ENCODE results near the gene ATP13A2. TPM values are rescaled to one million over a fixed set of nuclear protein-coding genes. Genes with fewer than 3 reads are reported as not detected.

The ATP13A2 gene
- total and polyA plus RNA-seq, 2 donors (not counting 1 experiment from before 2014, with no cell fraction given), result 41.6 to 51.8 TPM

GRCh38 chr1:16986962-16987361 lies 24.8 kb downstream of the ATP13A2 start:
- ATAC-seq (ENCODE audit: low read depth) (no peak), DNase-seq (no peak)
- 95% methylated on average over 14 of the region's 16 CpGs for WGBS (ENCODE audit: insufficient coverage)
- H3K4me3 Mint-ChIP-seq, result no peak overlapping the region
- intact Hi-C loops (cut with micrococcal nuclease), result no loop called here
- Histone ChIP-seq H3K4me1 (ENCODE audit: control insufficient read depth in 2 of 2, insufficient read depth in 2 of 2, low read length in 2 of 2) (no peaks in the 10 kb centered on the region), H3K9ac (ENCODE audit: low read length) (no peak overlapping the region), H3K79me2 (ENCODE audit: control insufficient read depth, insufficient read depth, low read length) (no peaks in the 10 kb centered on the region), H3K4me3 (ENCODE audit: control extremely low read depth in 1 of 5, extremely low read depth in 1 of 5, insufficient read depth in 1 of 5, low read depth in 2 of 5, low read length in 4 of 5) (no peak overlapping the region), H2AFZ (ENCODE audit: insufficient read depth, low read depth, low read length, poor library complexity, severe bottlenecking) (no peak overlapping the region), H4K20me1 (ENCODE audit: control insufficient read depth, insufficient read depth, low read length, poor library complexity, severe bottlenecking) (no peaks in the 10 kb centered on the region), H3K4me2 (replicated peaks; ENCODE audit: low read depth, low read length, poor library complexity, severe bottlenecking) (no peak overlapping the region), H3K27ac (ENCODE audit: low read length in 2 of 2) (no peak overlapping the region), H3K36me3 (replicated peaks in 1 of 2; ENCODE audit: control extremely low read depth in 1 of 2, control insufficient read depth in 1 of 2, extremely low read depth in 1 of 2, insufficient read depth in 2 of 2, low read length in 1 of 2) (peaks cover 0 to 26% of the 10 kb centered on the region in 2 experiments), H3K9me3 (ENCODE audit: control extremely low read depth in 1 of 3, control insufficient read depth in 2 of 3, insufficient read depth in 1 of 3, low read length in 2 of 3) (no peaks in the 10 kb centered on the region), H3K27me3 (replicated peaks in 1 of 4; ENCODE audit: control extremely low read depth in 1 of 4, control insufficient read depth in 3 of 4, insufficient read depth in 4 of 4, low read length in 3 of 4) (peaks cover 0 to 5% (median 0%) of the 10 kb centered on the region in 4 experiments)
- no peaks in the 10 kb centered on the region for H3K9me3 Mint-ChIP-seq (ENCODE audit: insufficient read depth)
- TF ChIP-seq, protein P1, sequence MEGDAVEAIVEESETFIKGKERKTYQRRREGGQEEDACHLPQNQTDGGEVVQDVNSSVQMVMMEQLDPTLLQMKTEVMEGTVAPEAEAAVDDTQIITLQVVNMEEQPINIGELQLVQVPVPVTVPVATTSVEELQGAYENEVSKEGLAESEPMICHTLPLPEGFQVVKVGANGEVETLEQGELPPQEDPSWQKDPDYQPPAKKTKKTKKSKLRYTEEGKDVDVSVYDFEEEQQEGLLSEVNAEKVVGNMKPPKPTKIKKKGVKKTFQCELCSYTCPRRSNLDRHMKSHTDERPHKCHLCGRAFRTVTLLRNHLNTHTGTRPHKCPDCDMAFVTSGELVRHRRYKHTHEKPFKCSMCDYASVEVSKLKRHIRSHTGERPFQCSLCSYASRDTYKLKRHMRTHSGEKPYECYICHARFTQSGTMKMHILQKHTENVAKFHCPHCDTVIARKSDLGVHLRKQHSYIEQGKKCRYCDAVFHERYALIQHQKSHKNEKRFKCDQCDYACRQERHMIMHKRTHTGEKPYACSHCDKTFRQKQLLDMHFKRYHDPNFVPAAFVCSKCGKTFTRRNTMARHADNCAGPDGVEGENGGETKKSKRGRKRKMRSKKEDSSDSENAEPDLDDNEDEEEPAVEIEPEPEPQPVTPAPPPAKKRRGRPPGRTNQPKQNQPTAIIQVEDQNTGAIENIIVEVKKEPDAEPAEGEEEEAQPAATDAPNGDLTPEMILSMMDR (IDR thresholded peaks at IDR 0.05), result no peak
- TF ChIP-seq EZH2 (IDR thresholded peaks at IDR 0.05; ENCODE audit: borderline replicate concordance, insufficient read depth, low read depth, low read length, poor library complexity, severe bottlenecking), result no peak
- H3K27me3 Mint-ChIP-seq, result peaks cover 8% of the 10 kb centered on the region
- H3K4me1 Mint-ChIP-seq, result no peaks in the 10 kb centered on the region
- CTCF ChIA-PET, result no interaction called here
- POLR2A ChIA-PET, result no interaction called here
- no peak overlapping the region for H3K27ac Mint-ChIP-seq

DNA sequence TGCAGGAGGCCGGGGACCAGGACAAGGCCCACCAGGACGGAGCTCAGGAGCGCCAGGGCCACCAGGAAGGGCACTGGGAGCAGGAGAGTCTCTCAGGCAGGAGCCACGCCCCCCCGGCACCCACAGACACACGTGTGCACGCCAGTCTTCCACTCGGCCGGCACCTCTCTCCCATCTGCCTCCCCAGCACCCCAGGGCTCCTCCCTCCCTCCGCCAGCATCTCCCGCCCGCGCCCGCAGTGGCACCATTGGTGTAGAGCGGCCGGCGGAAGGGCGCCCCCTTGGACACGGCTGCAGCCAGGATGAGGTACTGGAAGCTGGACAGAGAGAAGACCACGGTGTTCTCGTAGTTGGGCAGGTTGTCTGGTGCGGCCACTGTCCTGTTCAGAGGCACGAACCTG lies 25.2 kb downstream of the ATP13A2 start:
- H3K4me3 Mint-ChIP-seq, result no peak overlapping the region
- peaks cover 0 to 25% of the 10 kb centered on the region in 2 experiments for H3K36me3 ChIP-seq (replicated peaks in 1 of 2; ENCODE audit: control extremely low read depth in 1 of 2, control insufficient read depth in 1 of 2, extremely low read depth in 1 of 2, insufficient read depth in 2 of 2, low read length in 1 of 2)
- intact Hi-C loops (cut with micrococcal nuclease), result no loop called here
- H3K79me2 ChIP-seq (ENCODE audit: control insufficient read depth, insufficient read depth, low read length), result no peaks in the 10 kb centered on the region
- H3K4me2 ChIP-seq (replicated peaks; ENCODE audit: low read depth, low read length, poor library complexity, severe bottlenecking), result no peak overlapping the region
- H4K20me1 ChIP-seq (ENCODE audit: control insufficient read depth, insufficient read depth, low read length, poor library complexity, severe bottlenecking), result no peaks in the 10 kb centered on the region
- H3K27me3 ChIP-seq (replicated peaks in 1 of 4; ENCODE audit: control extremely low read depth in 1 of 4, control insufficient read depth in 3 of 4, insufficient read depth in 4 of 4, low read length in 3 of 4), result peaks cover 0 to 8% (median 0%) of the 10 kb centered on the region in 4 experiments
- ATAC-seq (ENCODE audit: low read depth), result no peak
- H3K4me3 ChIP-seq (ENCODE audit: control extremely low read depth in 1 of 5, extremely low read depth in 1 of 5, insufficient read depth in 1 of 5, low read depth in 2 of 5, low read length in 4 of 5), result no peak overlapping the region
- 96% methylated on average over 13 of the region's 23 CpGs for WGBS (ENCODE audit: insufficient coverage)
- peaks cover under 1% of the 10 kb centered on the region for H3K4me1 Mint-ChIP-seq
- H3K27me3 Mint-ChIP-seq, result peaks cover 10% of the 10 kb centered on the region
- no peaks in the 10 kb centered on the region for H3K4me1 ChIP-seq (ENCODE audit: control insufficient read depth in 2 of 2, insufficient read depth in 2 of 2, low read length in 2 of 2)
- no peak for DNase-seq
- TF ChIP-seq EZH2 (IDR thresholded peaks at IDR 0.05; ENCODE audit: borderline replicate concordance, insufficient read depth, low read depth, low read length, poor library complexity, severe bottlenecking), result no peak
- TF ChIP-seq, protein P1 (IDR thresholded peaks at IDR 0.05), result no peak
- CTCF ChIA-PET, result no interaction called here
- no peak overlapping the region for H3K27ac Mint-ChIP-seq
- H3K9me3 Mint-ChIP-seq (ENCODE audit: insufficient read depth), result no peaks in the 10 kb centered on the region
- no peak overlapping the region for H2AFZ ChIP-seq (ENCODE audit: insufficient read depth, low read depth, low read length, poor library complexity, severe bottlenecking)
- no peaks in the 10 kb centered on the region for H3K9me3 ChIP-seq (ENCODE audit: control extremely low read depth in 1 of 3, control insufficient read depth in 2 of 3, insufficient read depth in 1 of 3, low read length in 2 of 3)
- no peak overlapping the region for H3K9ac ChIP-seq (ENCODE audit: low read length)
- H3K27ac ChIP-seq (ENCODE audit: low read length in 2 of 2), result no peak overlapping the region
- POLR2A ChIA-PET, result interaction anchor here (1.0 kb wide), 1 partner anchor 24 kb away, joined by 9 read pairs; no protein-coding TSS in a partner anchor

Measured in B cell (primary cell).